ENCODE measurements around the gene KCNT1. TPM values are rescaled to one million over a fixed set of nuclear protein-coding genes. Genes with fewer than 3 reads are reported as not detected.

Gene KCNT1
- total RNA-seq, 1 experiment from 2014 or later: 0.17 TPM

DNA sequence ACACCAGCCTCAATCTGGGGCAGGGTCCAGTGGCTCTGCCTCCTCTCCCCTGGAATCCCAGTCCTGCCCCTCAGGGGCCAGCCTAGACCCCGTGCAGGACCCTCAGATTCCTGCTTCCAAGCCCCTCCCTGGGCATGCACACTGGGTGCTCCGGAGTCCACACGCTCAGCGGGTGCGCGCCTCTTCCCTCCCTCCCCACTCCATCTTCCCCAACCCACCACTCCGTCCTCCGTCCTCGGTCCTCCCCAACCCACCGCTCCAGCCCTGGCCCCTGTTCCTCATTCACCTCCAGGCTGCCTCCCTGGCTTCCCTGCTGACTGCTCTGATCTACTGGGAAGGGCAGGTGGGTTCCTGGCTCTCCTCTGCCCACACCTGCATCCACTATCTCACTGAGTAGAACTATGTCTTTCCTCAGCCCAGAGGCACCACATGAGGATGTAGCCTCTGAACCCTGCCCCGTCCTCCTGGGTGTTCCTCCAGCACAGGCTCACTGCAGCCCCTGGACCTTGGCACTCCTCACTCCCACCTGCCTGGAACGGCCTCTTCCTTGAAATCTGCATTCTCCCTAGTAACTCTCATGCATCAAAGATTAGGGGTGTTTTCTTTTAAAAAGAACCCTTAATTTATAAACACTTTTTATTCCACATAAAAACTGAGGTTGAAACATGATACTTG is 112.6 kb downstream of the KCNT1 start:
- no peak overlapping the region for H3K9ac ChIP-seq (ENCODE audit: low read length)
- no peak for DNase-seq (ENCODE audit: low read depth, low spot score)
- ChIA-PET CTCF (no interaction called here), POLR2A (no interaction called here), RAD21 (ENCODE audit: low non-redundant PET in 1 of 2, low total read pairs in 2 of 2, uncharacterized antibody in 2 of 2, unreplicated experiment in 2 of 2) (no interaction called here)
- H3K27ac ChIP-seq (ENCODE audit: low read depth, low read length): no peak overlapping the region
- BruUV-seq (replicated peaks): no TSS peak
- no peaks in the 10 kb centered on the region for H3K79me2 ChIP-seq (ENCODE audit: insufficient read depth, low read length)
- H3K9me2 ChIP-seq (ENCODE audit: insufficient read depth): no peaks in the 10 kb centered on the region
- intact Hi-C loops (cut with micrococcal nuclease): no loop called here
- H3K27me3 ChIP-seq (ENCODE audit: insufficient read depth, low read length): no peaks in the 10 kb centered on the region
- no peaks in the 10 kb centered on the region for H3K9me3 ChIP-seq (ENCODE audit: control insufficient read depth in 1 of 2, insufficient read depth in 1 of 2, low read depth in 1 of 2, low read length in 2 of 2)
- H2AFZ ChIP-seq (ENCODE audit: low read depth, low read length, poor library complexity, severe bottlenecking): no peak overlapping the region
- peaks cover 50 to 59% of the 10 kb centered on the region in 2 experiments for H3K36me3 ChIP-seq (ENCODE audit: control insufficient read depth in 1 of 2, insufficient read depth in 2 of 2, low read length in 2 of 2)
- H3K4me2 ChIP-seq (ENCODE audit: low read length): no peak overlapping the region
- ATAC-seq: no peak
- no peaks in the 10 kb centered on the region for H3K4me1 ChIP-seq (ENCODE audit: control insufficient read depth in 1 of 2, insufficient read depth in 2 of 2, low read length in 2 of 2)
- H3K4me3 ChIP-seq (replicated peaks in 1 of 2; ENCODE audit: low read depth in 1 of 2, low read length in 2 of 2): no peak overlapping the region
- no peak for TF ChIP-seq RAD21 (IDR thresholded peaks at IDR 0.05; ENCODE audit: low read depth)
- no peak for TF ChIP-seq EGR1 (IDR thresholded peaks at IDR 0.05; ENCODE audit: low read depth)
- no peak for TF ChIP-seq ELF1 (IDR thresholded peaks at IDR 0.05; ENCODE audit: borderline replicate concordance, low read depth)
- TF ChIP-seq SRF (IDR thresholded peaks at IDR 0.05; ENCODE audit: low read depth): no peak
- TF ChIP-seq CBX3 (IDR thresholded peaks at IDR 0.05; ENCODE audit: low read depth): no peak
- TF ChIP-seq EZH2phosphoT487 (IDR thresholded peaks at IDR 0.05; ENCODE audit: borderline replicate concordance): no peak
- no peak for TF ChIP-seq EZH2 (IDR thresholded peaks at IDR 0.05)
- H4K20me1 ChIP-seq (ENCODE audit: insufficient read depth): no peaks in the 10 kb centered on the region

GRCh38 chr9:135815413-135815812 is 113.4 kb downstream of the KCNT1 start:
- Histone ChIP-seq H3K36me3 (ENCODE audit: control insufficient read depth in 1 of 2, insufficient read depth in 2 of 2, low read length in 2 of 2) (peaks cover 45 to 53% of the 10 kb centered on the region in 2 experiments; a peak in 3 of 4 replicates), H3K4me2 (ENCODE audit: low read length) (no peak overlapping the region), H4K20me1 (ENCODE audit: insufficient read depth) (no peaks in the 10 kb centered on the region), H3K27ac (ENCODE audit: low read depth, low read length) (no peak overlapping the region), H3K27me3 (ENCODE audit: insufficient read depth, low read length) (no peaks in the 10 kb centered on the region), H3K9me2 (ENCODE audit: insufficient read depth) (no peaks in the 10 kb centered on the region), H2AFZ (ENCODE audit: low read depth, low read length, poor library complexity, severe bottlenecking) (no peak overlapping the region), H3K79me2 (ENCODE audit: insufficient read depth, low read length) (no peaks in the 10 kb centered on the region), H3K9ac (ENCODE audit: low read length) (no peak overlapping the region), H3K4me1 (ENCODE audit: control insufficient read depth in 1 of 2, insufficient read depth in 2 of 2, low read length in 2 of 2) (no peaks in the 10 kb centered on the region), H3K4me3 (replicated peaks in 1 of 2; ENCODE audit: low read depth in 1 of 2, low read length in 2 of 2) (no peak overlapping the region), H3K9me3 (ENCODE audit: control insufficient read depth in 1 of 2, insufficient read depth in 1 of 2, low read depth in 1 of 2, low read length in 2 of 2) (no peaks in the 10 kb centered on the region)
- ATAC-seq: no peak
- ChIA-PET RAD21 (ENCODE audit: low non-redundant PET in 1 of 2, low total read pairs in 2 of 2, uncharacterized antibody in 2 of 2, unreplicated experiment in 2 of 2) (no interaction called here), CTCF (no interaction called here), POLR2A (no interaction called here)
- no TSS peak for BruUV-seq (replicated peaks)
- intact Hi-C loops (cut with micrococcal nuclease): no loop called here
- DNase-seq (ENCODE audit: low read depth, low spot score): no peak
- TF ChIP-seq SIN3A (IDR thresholded peaks at IDR 0.05; ENCODE audit: low read depth) (no peak), TCF7L2 (IDR thresholded peaks at IDR 0.05; ENCODE audit: borderline replicate concordance, extremely low read depth, insufficient read depth, insufficient read length) (no peak), CBX3 (IDR thresholded peaks at IDR 0.05; ENCODE audit: low read depth) (no peak), YY1 (IDR thresholded peaks at IDR 0.05; ENCODE audit: extremely low read depth, insufficient replicate concordance, low read depth, low read length) (no peak), JUND (IDR thresholded peaks at IDR 0.05) (no peak), ELF1 (IDR thresholded peaks at IDR 0.05; ENCODE audit: borderline replicate concordance, low read depth) (no peak), CEBPB (IDR thresholded peaks at IDR 0.05; ENCODE audit: low read depth) (no peak), ZFX (IDR thresholded peaks at IDR 0.05) (no peak), EZH2phosphoT487 (IDR thresholded peaks at IDR 0.05; ENCODE audit: borderline replicate concordance) (no peak), CTCF (IDR thresholded peaks at IDR 0.05 in 2 of 3, conservative IDR thresholded peaks at IDR 0.05 in 1 of 3; ENCODE audit: borderline replicate concordance in 1 of 3, insufficient read depth in 1 of 3, low read depth in 2 of 3, low read length in 2 of 3) (no peak)
- TF ChIP-seq, protein P1, sequence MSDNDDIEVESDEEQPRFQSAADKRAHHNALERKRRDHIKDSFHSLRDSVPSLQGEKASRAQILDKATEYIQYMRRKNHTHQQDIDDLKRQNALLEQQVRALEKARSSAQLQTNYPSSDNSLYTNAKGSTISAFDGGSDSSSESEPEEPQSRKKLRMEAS (IDR thresholded peaks at IDR 0.05): no peak
- TF ChIP-seq, protein P2, sequence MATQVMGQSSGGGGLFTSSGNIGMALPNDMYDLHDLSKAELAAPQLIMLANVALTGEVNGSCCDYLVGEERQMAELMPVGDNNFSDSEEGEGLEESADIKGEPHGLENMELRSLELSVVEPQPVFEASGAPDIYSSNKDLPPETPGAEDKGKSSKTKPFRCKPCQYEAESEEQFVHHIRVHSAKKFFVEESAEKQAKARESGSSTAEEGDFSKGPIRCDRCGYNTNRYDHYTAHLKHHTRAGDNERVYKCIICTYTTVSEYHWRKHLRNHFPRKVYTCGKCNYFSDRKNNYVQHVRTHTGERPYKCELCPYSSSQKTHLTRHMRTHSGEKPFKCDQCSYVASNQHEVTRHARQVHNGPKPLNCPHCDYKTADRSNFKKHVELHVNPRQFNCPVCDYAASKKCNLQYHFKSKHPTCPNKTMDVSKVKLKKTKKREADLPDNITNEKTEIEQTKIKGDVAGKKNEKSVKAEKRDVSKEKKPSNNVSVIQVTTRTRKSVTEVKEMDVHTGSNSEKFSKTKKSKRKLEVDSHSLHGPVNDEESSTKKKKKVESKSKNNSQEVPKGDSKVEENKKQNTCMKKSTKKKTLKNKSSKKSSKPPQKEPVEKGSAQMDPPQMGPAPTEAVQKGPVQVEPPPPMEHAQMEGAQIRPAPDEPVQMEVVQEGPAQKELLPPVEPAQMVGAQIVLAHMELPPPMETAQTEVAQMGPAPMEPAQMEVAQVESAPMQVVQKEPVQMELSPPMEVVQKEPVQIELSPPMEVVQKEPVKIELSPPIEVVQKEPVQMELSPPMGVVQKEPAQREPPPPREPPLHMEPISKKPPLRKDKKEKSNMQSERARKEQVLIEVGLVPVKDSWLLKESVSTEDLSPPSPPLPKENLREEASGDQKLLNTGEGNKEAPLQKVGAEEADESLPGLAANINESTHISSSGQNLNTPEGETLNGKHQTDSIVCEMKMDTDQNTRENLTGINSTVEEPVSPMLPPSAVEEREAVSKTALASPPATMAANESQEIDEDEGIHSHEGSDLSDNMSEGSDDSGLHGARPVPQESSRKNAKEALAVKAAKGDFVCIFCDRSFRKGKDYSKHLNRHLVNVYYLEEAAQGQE (IDR thresholded peaks at IDR 0.05; ENCODE audit: low read depth): no peak

Measured in HCT116 (cell line).